HG02759 (cell line): Measurements from ENCODE around the gene GLTP.
"Not testable (repeated sequence)": the region's sequence is repeated elsewhere in the genome, so short reads cannot be mapped to it uniquely, and the experiment has no call there.

Experiments used
- ATAC-seq: cut with Tn5 transposase; IDR thresholded peaks from one replicate; pipeline ENCODE4 v1.9.1; 2021; ENCODE audit warnings: mild to moderate bottlenecking, moderate library complexity; ENCODE audit not compliant: unreplicated experiment

Gene GLTP

GRCh38 chr12:109878247-109878625, 2.1 kb downstream of the GLTP start:
- no peak for ATAC-seq

GRCh38 chr12:109877504-109878246, 2.7 kb downstream of the GLTP start:
- no peak for ATAC-seq

- no peak for ATAC-seq
Measured at GRCh38 chr12:109876406-109876805, 3.9 kb downstream of the GLTP start.

- ATAC-seq = no peak
Measured at GRCh38 chr12:109875572-109876131, 4.7 kb downstream of the GLTP start.

GRCh38 chr12:109873653-109874052, 6.7 kb downstream of the GLTP start:
- ATAC-seq = no peak

- ATAC-seq = no peak
Measured at GRCh38 chr12:109871668-109872314, 8.6 kb downstream of the GLTP start.

- no peak for ATAC-seq
Measured at GRCh38 chr12:109870648-109871047, 9.7 kb downstream of the GLTP start.

- ATAC-seq = no peak
Measured at GRCh38 chr12:109868182-109869051, 11.9 kb downstream of the GLTP start.

GRCh38 chr12:109864916-109865315, 15.4 kb downstream of the GLTP start:
- ATAC-seq = no peak

- ATAC-seq = no peak
Measured at GRCh38 chr12:109863847-109864712, 16.3 kb downstream of the GLTP start.

- ATAC-seq = not testable (repeated sequence)
Measured at GRCh38 chr12:109862491-109862890, 17.9 kb downstream of the GLTP start.

GRCh38 chr12:109861689-109862314, 18.5 kb downstream of the GLTP start:
- no peak for ATAC-seq

- ATAC-seq = no peak
Measured at GRCh38 chr12:109860977-109861376, 19.4 kb downstream of the GLTP start.

GRCh38 chr12:109858764-109859163, 21.6 kb downstream of the GLTP start:
- no peak for ATAC-seq

- no peak for ATAC-seq
Measured at GRCh38 chr12:109857715-109858114, 22.6 kb downstream of the GLTP start.

GRCh38 chr12:109855377-109855776, 25.0 kb downstream of the GLTP start:
- ATAC-seq = no peak

GRCh38 chr12:109850518-109850917, 29.8 kb downstream of the GLTP start:
- not testable (repeated sequence) for ATAC-seq

- no peak for ATAC-seq
Measured at GRCh38 chr12:109847142-109847735, 33.1 kb downstream of the GLTP start.

GRCh38 chr12:109845824-109846205, 34.5 kb downstream of the GLTP start:
- no peak for ATAC-seq
